HG03575 (cell line): ENCODE results near the gene RAP2B.
"Not testable (repeated sequence)": the region's sequence is repeated elsewhere in the genome, so short reads cannot be mapped to it uniquely, and the experiment has no call there.

Experiments used
- ATAC-seq: cut with Tn5 transposase; IDR thresholded peaks from one replicate; pipeline ENCODE4 v1.9.1; 2021; ENCODE audit not compliant: unreplicated experiment, insufficient number of reproducible peaks, low FRiP score; ENCODE audit errors: extremely low read depth

Gene RAP2B

DNA sequence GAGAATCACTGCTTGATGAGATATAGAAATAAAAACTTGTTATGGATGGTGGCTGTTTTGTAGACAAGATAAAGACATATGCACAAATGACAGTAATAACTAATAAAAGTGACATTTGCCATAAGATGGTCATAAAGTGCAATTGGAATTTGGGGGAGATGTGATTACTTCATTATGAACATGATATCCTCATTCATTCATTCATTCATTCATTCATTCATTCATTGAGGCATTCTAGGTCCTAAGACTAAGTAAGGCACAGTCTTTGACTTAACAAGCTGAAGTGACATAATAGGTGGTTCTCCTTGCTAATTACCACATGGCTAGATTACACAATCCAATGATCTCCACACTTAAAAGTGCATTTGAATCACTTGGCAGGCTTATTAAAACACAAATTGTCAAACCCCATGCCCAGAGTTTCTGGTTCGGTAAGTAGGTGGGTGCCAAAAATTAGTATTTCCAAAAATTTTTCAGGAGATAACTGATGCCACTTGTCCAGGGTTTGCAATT lies 18.9 kb downstream of the RAP2B start:
- no peak for ATAC-seq

DNA sequence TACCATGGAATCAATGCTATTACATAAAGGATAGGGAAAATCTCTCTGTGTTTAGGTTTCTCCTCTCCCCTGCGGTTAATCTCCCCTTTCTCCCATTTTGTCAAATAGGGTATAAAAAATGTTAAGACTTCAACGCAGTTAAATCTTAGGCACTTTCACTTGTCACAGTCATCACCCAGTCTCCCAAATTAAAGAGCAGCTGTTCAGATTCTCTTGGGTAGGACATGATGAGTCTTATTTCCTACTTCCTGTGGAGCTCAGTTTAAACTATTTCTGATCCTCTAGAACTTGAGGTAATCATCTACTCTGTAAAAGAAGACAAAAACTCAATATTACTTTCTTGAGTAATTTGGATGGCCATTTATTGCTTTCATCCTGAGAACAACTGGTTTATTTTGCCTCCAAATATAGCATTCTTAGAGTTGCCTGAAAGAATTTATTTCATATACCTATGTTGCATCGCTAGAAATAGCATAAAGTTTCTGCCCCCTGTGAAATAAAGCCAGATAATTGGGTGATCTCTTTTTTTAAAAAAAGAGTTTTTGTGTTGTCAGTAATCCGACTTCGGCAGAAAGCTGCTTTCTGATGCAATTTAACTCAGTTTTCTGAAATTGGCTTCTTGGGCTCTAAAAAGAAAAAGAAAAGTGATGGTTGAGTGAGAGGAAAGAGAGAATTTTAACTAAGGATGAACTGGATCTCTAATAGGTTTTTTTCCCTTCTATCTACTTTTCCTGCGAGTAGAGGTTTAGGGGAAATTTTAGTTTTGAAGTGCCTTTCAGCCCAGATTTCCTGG lies 20.7 kb downstream of the RAP2B start:
- no peak for ATAC-seq

DNA sequence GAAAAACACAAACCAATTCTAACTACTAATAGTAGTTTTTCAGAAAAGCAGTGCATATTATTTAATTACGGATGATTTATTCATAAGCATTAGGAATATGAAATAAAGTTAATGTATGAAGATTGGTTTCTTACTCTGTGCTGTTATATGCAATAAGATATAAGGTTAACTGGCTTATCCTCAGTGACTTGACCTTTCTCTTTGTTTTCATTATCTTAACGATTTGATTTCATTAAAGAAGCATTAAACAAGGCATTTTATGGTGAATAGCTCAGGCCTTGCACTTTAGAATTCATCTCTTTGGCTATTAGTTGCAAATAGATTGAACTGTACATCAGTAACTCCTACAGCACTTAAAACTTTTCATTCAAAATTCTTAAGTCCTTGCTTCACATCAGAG lies 28.9 kb downstream of the RAP2B start:
- no peak for ATAC-seq

DNA sequence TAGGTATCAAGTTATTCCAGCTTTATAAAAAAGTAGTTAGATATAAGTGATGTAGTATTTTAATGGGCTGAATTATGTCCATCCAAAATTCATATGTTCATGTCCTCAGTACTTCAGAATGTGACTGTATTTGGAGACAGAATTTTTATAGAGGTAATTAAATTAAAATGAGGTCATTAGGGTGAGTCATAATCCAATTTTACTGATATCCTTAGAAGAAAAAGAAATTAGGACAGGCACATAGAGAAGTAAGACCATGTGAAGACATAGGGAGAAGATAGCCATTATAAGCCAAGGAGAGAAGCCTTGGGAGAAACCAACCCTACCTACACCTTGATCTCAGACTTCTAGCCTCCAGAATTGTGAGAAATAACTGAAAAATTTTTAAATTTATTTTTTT lies 30.3 kb downstream of the RAP2B start:
- no peak for ATAC-seq

DNA sequence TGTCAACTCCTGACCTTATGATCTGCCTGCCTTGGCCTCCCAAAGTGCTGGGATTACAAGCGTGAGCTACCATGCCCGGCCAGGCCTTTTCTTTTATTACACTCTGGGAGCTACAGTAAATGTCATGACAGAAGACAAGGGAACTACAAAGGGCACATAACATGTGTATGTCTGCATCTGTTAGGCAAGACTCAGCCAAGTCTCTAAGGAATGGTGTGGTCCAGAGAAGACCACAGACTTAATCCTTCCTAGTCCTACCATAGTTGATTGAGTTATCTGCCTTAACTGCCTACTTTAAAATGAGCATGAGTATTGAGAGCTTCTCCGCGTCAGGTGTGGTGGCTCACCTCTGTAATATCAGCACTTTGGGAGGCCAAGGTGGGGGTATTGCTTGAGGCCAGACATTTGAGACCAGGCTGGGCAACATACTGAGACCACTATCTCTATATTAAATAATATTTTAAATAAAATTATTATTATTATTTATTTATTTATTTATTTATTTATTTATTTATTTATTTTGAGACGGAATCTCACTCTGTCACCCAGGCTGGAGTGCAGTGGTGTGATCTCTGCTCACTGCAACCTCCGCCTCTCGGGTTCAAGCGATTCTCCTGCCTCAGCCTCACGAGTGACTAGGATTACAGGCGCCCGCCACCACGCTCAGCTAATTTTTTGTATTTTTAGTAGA lies 31.9 kb downstream of the RAP2B start:
- not testable (repeated sequence) for ATAC-seq

DNA sequence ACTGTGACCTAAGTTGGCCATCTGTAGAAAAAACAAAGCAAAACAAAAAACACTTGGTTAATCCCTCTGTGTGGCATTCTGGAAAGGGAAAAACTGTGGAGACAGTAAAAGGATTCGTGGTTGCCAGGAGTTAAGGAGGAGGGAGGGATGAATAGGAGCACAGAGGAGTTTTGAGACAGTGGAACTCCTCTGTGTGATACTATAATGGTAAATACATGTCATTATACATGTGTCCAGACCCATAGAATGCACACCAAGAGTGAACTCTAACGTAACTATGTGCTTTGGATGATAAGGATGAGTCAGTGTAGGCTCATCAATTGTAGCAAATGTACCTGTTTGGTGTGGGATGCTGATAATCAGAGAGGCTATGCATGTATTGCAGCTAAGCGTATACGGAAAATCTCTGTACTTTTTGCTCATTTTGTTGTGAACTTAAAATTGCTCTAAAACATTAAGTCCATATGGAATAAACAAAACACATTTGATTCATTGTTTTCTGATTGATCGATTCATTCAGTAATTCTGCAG lies 33.4 kb downstream of the RAP2B start:
- ATAC-seq = no peak

DNA sequence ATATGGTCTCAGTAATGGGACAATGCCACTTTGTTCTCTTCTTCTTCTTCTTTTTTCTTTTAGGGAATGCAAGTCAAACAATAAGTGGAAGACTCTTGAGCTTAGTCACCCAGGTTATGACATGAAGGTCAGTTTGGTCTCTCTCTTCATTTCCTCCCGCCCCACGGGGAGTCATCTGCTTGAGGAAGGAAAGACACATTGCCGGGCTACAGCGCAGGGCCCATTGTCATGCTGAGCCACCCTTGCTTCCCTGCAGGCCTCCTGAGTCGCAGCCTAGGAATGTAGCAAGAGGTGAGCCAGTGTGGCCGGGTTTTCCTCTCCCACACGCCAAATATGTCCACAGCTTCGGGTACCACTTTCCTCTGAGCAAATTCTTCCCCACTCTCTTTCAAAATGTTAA lies 47.6 kb downstream of the RAP2B start:
- no peak for ATAC-seq

DNA sequence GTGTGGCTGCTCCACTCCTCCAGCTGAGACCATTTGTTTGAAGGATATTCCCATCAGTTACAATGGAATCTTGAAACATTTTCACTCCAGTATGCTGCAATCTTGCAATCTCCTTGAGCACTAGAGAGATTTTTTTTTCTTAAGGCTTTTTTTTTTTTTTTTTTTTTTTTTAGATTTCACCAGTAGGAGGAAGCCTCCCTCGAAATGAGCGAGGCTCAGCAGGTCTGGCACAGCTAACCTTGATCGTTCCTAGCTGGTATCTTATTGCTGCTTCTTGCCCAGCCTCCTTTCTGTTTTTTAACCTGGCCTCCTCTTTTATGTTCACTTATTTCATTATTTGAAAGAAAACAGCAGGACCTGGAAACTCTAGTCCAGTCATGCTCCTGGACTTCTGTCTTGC lies 48.1 kb downstream of the RAP2B start:
- ATAC-seq = no peak

DNA sequence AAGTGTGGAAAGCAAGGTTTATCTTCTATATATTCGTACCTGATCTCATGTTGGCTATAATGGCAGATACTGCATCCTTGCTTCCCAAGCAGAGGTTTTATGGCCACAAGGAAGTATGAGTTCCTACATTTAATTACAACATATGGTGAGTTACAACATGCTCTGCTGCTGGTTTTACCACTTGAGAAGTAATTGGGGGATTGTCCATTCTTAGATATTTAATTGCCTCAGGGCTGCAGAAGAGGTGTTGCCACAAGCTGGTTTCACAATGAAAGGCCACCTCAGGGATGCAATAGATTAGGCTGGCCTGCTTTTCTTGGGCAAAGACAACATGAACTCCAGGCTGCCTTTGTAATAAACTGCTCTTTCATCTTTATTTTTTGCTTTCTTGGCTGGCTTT lies 48.6 kb downstream of the RAP2B start:
- no peak for ATAC-seq

DNA sequence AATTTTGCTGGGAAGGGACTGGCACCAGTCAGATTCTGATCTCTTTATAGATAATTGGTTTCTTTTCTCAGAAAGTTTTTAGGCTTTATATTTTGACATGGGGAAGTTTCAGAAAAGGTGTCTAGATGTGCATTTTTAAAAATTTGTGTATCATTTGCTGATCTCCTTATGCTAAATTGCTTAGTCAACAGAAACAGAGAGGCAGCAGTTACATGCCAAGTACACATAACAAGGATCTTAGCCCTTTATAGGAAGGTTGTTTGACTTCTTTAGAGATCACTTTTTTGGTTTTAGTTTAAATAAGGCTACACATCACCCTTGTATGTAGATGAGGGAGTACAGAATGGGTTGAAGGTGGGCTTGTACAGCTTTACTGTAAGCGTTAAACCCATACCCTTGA lies 53.5 kb downstream of the RAP2B start:
- ATAC-seq = no peak

DNA sequence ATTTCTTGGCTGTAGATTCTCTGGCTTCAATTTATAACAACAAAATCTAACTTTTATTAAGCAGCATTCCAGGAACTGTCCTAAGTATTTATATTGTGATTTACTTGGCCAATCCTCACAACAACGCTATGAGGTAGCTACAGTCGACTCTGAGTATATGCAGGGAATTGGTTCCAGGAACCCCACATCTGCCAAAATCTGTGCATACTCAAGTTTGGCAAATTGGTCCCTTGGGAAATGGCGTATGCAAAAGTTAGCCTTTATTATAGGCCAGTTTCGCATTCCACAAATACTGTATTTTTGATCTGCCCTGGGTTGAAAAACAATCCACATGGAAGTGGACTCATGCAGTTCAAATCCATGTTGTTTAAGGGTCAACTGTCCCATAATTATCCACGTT lies 53.9 kb downstream of the RAP2B start:
- ATAC-seq = no peak

DNA sequence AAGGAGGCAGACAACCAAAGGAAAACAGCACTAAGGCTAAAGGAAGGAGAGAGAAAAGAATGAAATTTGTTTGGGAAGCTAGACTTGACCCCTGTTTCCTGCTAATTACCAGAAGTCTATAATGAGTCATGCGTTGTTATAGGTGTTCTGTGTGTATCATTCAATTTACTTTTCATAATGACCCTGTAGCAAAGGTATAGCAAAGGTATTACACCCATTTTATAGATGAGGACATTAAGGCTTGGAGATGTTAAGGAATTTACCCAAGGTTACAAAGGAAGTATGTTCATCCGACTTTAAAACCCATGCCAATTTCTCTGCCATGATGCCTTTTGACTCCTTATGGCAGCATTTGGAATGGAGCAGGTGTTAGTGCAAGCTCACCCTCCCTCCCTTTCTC lies 54.9 kb downstream of the RAP2B start:
- no peak for ATAC-seq

DNA sequence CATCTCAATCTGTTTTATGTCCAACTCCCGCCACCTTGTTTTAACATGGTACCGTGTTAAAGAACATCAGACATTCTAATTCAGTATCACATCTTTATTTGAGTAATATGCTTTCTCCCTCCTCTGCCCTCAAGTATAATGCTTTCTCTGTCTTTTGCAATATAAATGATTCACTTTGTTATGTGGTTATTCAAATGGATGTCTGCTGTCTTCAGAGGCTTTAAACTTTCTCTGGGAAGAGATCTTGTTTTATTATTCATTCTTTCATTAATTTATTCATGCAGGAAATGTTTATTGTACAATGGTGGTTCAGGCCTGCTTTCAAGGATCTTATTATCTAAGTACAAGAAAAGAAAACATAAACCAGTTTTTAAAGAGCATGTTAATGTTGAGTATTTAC lies 57.1 kb downstream of the RAP2B start:
- no peak for ATAC-seq
